ENCODE data around the gene UQCC5.

DNA sequence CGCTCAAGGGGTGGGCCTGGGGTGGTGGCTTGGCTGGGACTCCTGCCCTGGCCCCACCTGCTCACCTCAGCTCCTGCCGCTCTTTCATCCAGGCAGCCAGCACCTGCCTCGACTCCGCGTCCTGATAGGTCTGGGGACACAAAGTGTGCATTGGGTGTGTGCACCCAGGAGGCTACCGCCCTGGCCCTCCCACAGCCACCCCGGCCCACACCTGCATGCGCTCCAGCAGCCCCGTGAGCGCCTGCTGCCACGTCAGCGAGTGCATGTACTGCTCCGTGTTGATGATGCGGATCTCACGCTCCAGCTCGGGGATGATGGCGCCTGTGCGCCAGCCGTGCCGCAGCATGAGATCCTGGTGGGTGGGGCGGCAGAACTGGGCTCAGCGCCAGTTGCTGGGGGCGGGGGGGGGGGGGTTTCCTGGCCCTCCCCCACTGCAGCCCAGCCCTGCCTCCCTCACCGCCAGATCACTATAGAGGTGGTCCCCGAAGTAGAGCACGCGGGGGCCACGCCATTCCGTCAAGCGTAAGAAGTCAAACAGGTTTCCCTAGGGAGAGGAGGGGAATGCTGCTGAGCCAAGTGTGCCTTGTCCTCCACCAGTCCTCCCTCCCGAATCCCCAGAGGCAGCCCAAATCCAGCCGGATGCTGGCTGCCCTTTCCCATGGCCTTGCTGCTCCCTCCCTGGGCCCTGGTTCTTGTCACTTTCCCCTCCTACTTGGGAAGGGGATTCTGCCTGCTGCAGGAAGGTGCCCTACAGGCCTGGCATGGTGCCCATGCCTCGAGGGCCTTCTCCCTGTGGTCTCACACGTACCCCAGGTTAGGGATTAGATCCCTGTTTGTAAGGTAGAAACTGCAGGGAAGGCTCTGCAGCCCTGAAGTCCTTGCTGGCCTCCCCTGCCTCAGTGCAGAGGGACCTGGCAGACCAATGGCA lies 11.4 kb upstream of the UQCC5 start:
- TF ChIP-seq POLR2A (IDR thresholded peaks at IDR 0.05), result no peak
- TF ChIP-seq, protein P1, sequence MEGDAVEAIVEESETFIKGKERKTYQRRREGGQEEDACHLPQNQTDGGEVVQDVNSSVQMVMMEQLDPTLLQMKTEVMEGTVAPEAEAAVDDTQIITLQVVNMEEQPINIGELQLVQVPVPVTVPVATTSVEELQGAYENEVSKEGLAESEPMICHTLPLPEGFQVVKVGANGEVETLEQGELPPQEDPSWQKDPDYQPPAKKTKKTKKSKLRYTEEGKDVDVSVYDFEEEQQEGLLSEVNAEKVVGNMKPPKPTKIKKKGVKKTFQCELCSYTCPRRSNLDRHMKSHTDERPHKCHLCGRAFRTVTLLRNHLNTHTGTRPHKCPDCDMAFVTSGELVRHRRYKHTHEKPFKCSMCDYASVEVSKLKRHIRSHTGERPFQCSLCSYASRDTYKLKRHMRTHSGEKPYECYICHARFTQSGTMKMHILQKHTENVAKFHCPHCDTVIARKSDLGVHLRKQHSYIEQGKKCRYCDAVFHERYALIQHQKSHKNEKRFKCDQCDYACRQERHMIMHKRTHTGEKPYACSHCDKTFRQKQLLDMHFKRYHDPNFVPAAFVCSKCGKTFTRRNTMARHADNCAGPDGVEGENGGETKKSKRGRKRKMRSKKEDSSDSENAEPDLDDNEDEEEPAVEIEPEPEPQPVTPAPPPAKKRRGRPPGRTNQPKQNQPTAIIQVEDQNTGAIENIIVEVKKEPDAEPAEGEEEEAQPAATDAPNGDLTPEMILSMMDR (IDR thresholded peaks at IDR 0.05), result no peak
- TF ChIP-seq POLR2AphosphoS5 (IDR thresholded peaks at IDR 0.05), result peak; percentile 54

All from prostate gland (tissue), 2 donors.